Midbrain (tissue), 1 donor: ENCODE results near the gene MYCBP2.
"Not testable (repeated sequence)": the region's sequence is repeated elsewhere in the genome, so short reads cannot be mapped to it uniquely, and the experiment has no call there.

Source experiments
- DNase-seq: peaks from one replicate; lab custom pipeline; 2025; lab: John Stamatoyannopoulos, UW

MYCBP2 gene

GRCh38 chr13:77198995-77199394 is 127.9 kb downstream of the MYCBP2 start:
- not testable (repeated sequence) for DNase-seq

GRCh38 chr13:77196052-77196618 is 130.8 kb downstream of the MYCBP2 start:
- no peak for DNase-seq

GRCh38 chr13:77190349-77190958 is 136.4 kb downstream of the MYCBP2 start:
- DNase-seq = no peak

GRCh38 chr13:77185721-77186120 is 141.2 kb downstream of the MYCBP2 start:
- DNase-seq = no peak

GRCh38 chr13:77184455-77184854 is 142.4 kb downstream of the MYCBP2 start:
- DNase-seq = no peak

- DNase-seq = no peak
Measured at GRCh38 chr13:77180011-77180410, 146.9 kb downstream of the MYCBP2 start.

- DNase-seq = no peak
Measured at GRCh38 chr13:77177646-77178045, 149.2 kb downstream of the MYCBP2 start.

GRCh38 chr13:77176350-77176749 is 150.5 kb downstream of the MYCBP2 start:
- no peak for DNase-seq

- no peak for DNase-seq
Measured at GRCh38 chr13:77172650-77173049, 154.2 kb downstream of the MYCBP2 start.

- DNase-seq = no peak
Measured at GRCh38 chr13:77171451-77171850, 155.4 kb downstream of the MYCBP2 start.

- DNase-seq = no peak
Measured at GRCh38 chr13:77168237-77168636, 158.7 kb downstream of the MYCBP2 start.

GRCh38 chr13:77150651-77151050 is 176.2 kb downstream of the MYCBP2 start:
- DNase-seq = no peak

GRCh38 chr13:77143431-77143830 is 183.5 kb downstream of the MYCBP2 start:
- DNase-seq = no peak

GRCh38 chr13:77139306-77139705 is 187.6 kb downstream of the MYCBP2 start:
- no peak for DNase-seq

- DNase-seq = no peak
Measured at GRCh38 chr13:77138813-77139212, 188.1 kb downstream of the MYCBP2 start.

- no peak for DNase-seq
Measured at GRCh38 chr13:77136902-77137420, 189.9 kb downstream of the MYCBP2 start.

GRCh38 chr13:77124423-77124822 is 202.5 kb downstream of the MYCBP2 start:
- DNase-seq = no peak

GRCh38 chr13:77118134-77118533 is 208.8 kb downstream of the MYCBP2 start:
- no peak for DNase-seq

GRCh38 chr13:77114271-77114670 is 212.6 kb downstream of the MYCBP2 start:
- DNase-seq = no peak

GRCh38 chr13:77113496-77113895 is 213.4 kb downstream of the MYCBP2 start:
- DNase-seq = no peak

GRCh38 chr13:77105051-77105450 is 221.8 kb downstream of the MYCBP2 start:
- DNase-seq = no peak

GRCh38 chr13:77099415-77099814 is 227.5 kb downstream of the MYCBP2 start:
- no peak for DNase-seq

- DNase-seq = no peak
Measured at GRCh38 chr13:77095288-77095687, 231.6 kb downstream of the MYCBP2 start.

GRCh38 chr13:77094773-77095172 is 232.1 kb downstream of the MYCBP2 start:
- no peak for DNase-seq
